K562 (cell line): ENCODE measurements around the gene CCL19. TPM values are rescaled to one million over a fixed set of nuclear protein-coding genes. Genes with fewer than 3 reads are reported as not detected.
A peak's percentile ranks its signal among the peaks of the same experiment; 100 is the strongest.

Experiments
- ATF2 ChIP-seq: sonication (generic); formaldehyde crosslinking; IDR thresholded peaks from 2 replicates; pipeline ENCODE4 v1.8.1; 2022; ENCODE audit warnings: missing genetic modification reagents
- ATF7 ChIP-seq: fragments of 450-650 bp; IDR thresholded peaks from 2 replicates; pipeline ENCODE4 v1.7.1; 2014; ENCODE audit warnings: mild to moderate bottlenecking, moderate library complexity
- C11orf30 ChIP-seq: fragments of 450-650 bp; IDR thresholded peaks from 2 replicates; pipeline ENCODE4 v1.6.1; 2016; ENCODE audit warnings: low read depth, mild to moderate bottlenecking
- CREB3 ChIP-seq: fragments of 450-650 bp; conservative IDR thresholded peaks from 2 replicates; pipeline ENCODE4 v1.6.1; 2016; ENCODE audit warnings: missing genetic modification characterization, low read depth, mild to moderate bottlenecking, missing compliant biosample characterization, moderate library complexity
- CTCF ChIP-seq, 3 experiments: IDR thresholded peaks in 2 of 3; conservative IDR thresholded peaks in 1 of 3; 2 replicates each; pipeline ENCODE4 v1.5.1; 2011 to 2012; ENCODE audit warnings: low read length in 3 of 3, mild to moderate bottlenecking in 3 of 3, control low read depth in 2 of 3, improper control_type of control experiment in 1 of 3, inconsistent platforms in 1 of 3, low read depth in 1 of 3, mixed read lengths in 1 of 3, moderate library complexity in 1 of 3; ENCODE audit not compliant: insufficient read depth in 2 of 3
- MAFF ChIP-seq: IDR thresholded peaks from 2 replicates; pipeline ENCODE4 v1.6.1; 2012; ENCODE audit warnings: low read length, improper control_type of control experiment
- NR0B1 ChIP-seq: fragments of 450-650 bp; IDR thresholded peaks from one replicate; pipeline ENCODE4 v1.6.1; 2018; ENCODE audit warnings: mild to moderate bottlenecking, moderate library complexity; ENCODE audit not compliant: partially characterized antibody
- NRF1 ChIP-seq, 2 experiments: fragments of 450-650 bp; IDR thresholded peaks in 1 of 2; conservative IDR thresholded peaks in 1 of 2; 2 replicates each; pipeline ENCODE4 v1.6.1; 2014; ENCODE audit warnings: mild to moderate bottlenecking in 2 of 2
- POLR2AphosphoS2 ChIP-seq: IDR thresholded peaks from 2 replicates; pipeline ENCODE4 v1.6.1; 2012; ENCODE audit warnings: low read length, improper control_type of control experiment
- TAF1 ChIP-seq: IDR thresholded peaks from 2 replicates; pipeline ENCODE4 v1.6.1; 2011; ENCODE audit warnings: mild to moderate bottlenecking, low read length, moderate library complexity; ENCODE audit not compliant: insufficient read depth, control insufficient read depth, severe bottlenecking; ENCODE audit errors: extremely low read depth
- UBTF ChIP-seq, 2 experiments: IDR thresholded peaks; 2 replicates each; pipeline ENCODE4 v1.6.1; 2012; ENCODE audit warnings: improper control_type of control experiment in 2 of 2, low read depth in 2 of 2, low read length in 2 of 2, borderline replicate concordance in 1 of 2
- ZBTB5 ChIP-seq: fragments of 450-650 bp; IDR thresholded peaks from 2 replicates; pipeline ENCODE4 v1.6.1; 2017; ENCODE audit warnings: antibody characterized with exemption
- ZBTB7A ChIP-seq: IDR thresholded peaks from 2 replicates; pipeline ENCODE4 v1.6.1; 2011; ENCODE audit warnings: low read depth, mild to moderate bottlenecking, low read length, moderate library complexity, borderline replicate concordance; ENCODE audit not compliant: control insufficient read depth
- ZNF316 ChIP-seq: fragments of 450-650 bp; IDR thresholded peaks from 2 replicates; pipeline ENCODE4 v1.6.1; 2016
- ZNF324 ChIP-seq: fragments of 250-450 bp; sonication (Bioruptor Pico); IDR thresholded peaks from 2 replicates; pipeline ENCODE4 v1.4.0; 2020; ENCODE audit warnings: mild to moderate bottlenecking
- ZNF589 ChIP-seq: fragments of 200-800 bp; sonication (Bioruptor generic); IDR thresholded peaks from 2 replicates; pipeline ENCODE4 v1.6.1; 2016; ENCODE audit warnings: low read depth, missing genetic modification characterization, missing compliant biosample characterization
- polyA plus RNA-seq, 8 experiments: library from polyadenylated mRNA; depleted of rRNA in 4 of 8; stranded (reverse) in 5 of 8; unstranded in 3 of 8; fragments of >200 nt; fragmentation: Nextera tagmentation in 2 of 8; fragmentation: Illumina TruSeq in 1 of 8; extraction: Ambion mirVana in 2 of 8; extraction: Trizol in 1 of 8; gene quantifications; 2 replicates each; pipeline versions ENCODE4 v1.2.1 to v1.2.3, GENCODE V29; 2011 to 2014; ENCODE audit warnings: inconsistent platforms in 1 of 8, missing spikeins in 1 of 8
- total RNA-seq, 7 experiments: library from RNA; depleted of rRNA in 6 of 7; stranded (reverse); fragments of >200 nt in 6 of 7; fragmentation: Illumina TruSeq in 2 of 7; extraction: Trizol in 2 of 7; gene quantifications; 2 replicates each; pipeline versions ENCODE4 v1.2.1 to v1.2.3, GENCODE V29; 2011 to 2021; ENCODE audit warnings: low replicate concordance in 1 of 7

The CCL19 gene
- total and polyA plus RNA-seq, 9 of the 15 experiments (the other 6 are each of a cell fraction or from before 2014, with no cell fraction given): not detected

- TF ChIP-seq CREB3 (tag) (no peak), ZBTB5 (no peak), C11orf30 (no peak), ZNF316 (no peak), ZNF589 (CRISPR knock-in tag) (no peak), NR0B1 (no peak), CTCF (IDR thresholded peaks at IDR 0.05 in 2 of 3, conservative IDR thresholded peaks at IDR 0.05 in 1 of 3; ENCODE audit: insufficient read depth in 2 of 3, low read depth in 1 of 3, low read length in 3 of 3) (peak; percentile 65 to 81 (median 75)), ATF7 (0 out of 2 replicates have a peak, but pooled peaks have one; percentile 19), ZBTB7A (peak; percentile 66; the same call in 1 of the 2 replicates), ATF2 (CRISPR knock-in tag) (no peak), MAFF (no peak), TAF1 (no peak), POLR2AphosphoS2 (no peak), NRF1 (conservative IDR thresholded peaks at IDR 0.05 in 1 of 2, IDR thresholded peaks at IDR 0.05 in 1 of 2) (peak; percentile 32 to 49; a peak in 3 of 4 replicates), ZNF324 (CRISPR knock-in tag) (no peak), UBTF (IDR thresholded peaks at IDR 0.05; ENCODE audit: borderline replicate concordance in 1 of 2, low read depth in 2 of 2, low read length in 2 of 2) (0 out of 4 replicates have a peak, but pooled peaks of 1 of the 2 experiments have one; percentile 36)
Observed at GRCh38 chr9:34701023-34701768, 10.1 kb upstream of the CCL19 start (continued).
